ENCODE measurements around the gene KCTD12.
A peak's percentile ranks its signal among the peaks of the same experiment; 100 is the strongest.
"Not testable (repeated sequence)": the region's sequence is repeated elsewhere in the genome, so short reads cannot be mapped to it uniquely, and the experiment has no call there.

KCTD12 gene
- total RNA-seq = 12.9 to 25.7 (median 17.0) reads per million in 3 experiments

- DNase-seq = peak; percentile 68
Observed at GRCh38 chr13:76886292-76887075, at the start of gene KCTD12. Gene KCTD12, minus strand, starts transcription at chr13:76886405. Its CDS starts 257 bp downstream, at chr13:76886148.

- DNase-seq = no peak
Observed at GRCh38 chr13:76934671-76935070, 48.5 kb upstream of the KCTD12 start.

- no peak for DNase-seq
Observed at GRCh38 chr13:76932076-76932475, 45.9 kb upstream of the KCTD12 start.

GRCh38 chr13:76929851-76930374 is 43.7 kb upstream of the KCTD12 start:
- no peak for DNase-seq

GRCh38 chr13:76929320-76929719 is 43.1 kb upstream of the KCTD12 start:
- no peak for DNase-seq

GRCh38 chr13:76928456-76928855 is 42.3 kb upstream of the KCTD12 start:
- no peak for DNase-seq

- DNase-seq = no peak
Observed at GRCh38 chr13:76927955-76928354, 41.8 kb upstream of the KCTD12 start.

GRCh38 chr13:76925115-76925514 is 38.9 kb upstream of the KCTD12 start:
- no peak for DNase-seq

GRCh38 chr13:76921516-76921915 is 35.3 kb upstream of the KCTD12 start:
- DNase-seq = no peak

GRCh38 chr13:76917755-76918481 is 31.7 kb upstream of the KCTD12 start:
- not testable (repeated sequence) for DNase-seq

- DNase-seq = no peak
Observed at GRCh38 chr13:76917095-76917494, 30.9 kb upstream of the KCTD12 start.

- DNase-seq = no peak
Observed at GRCh38 chr13:76913898-76914297, 27.7 kb upstream of the KCTD12 start.

- DNase-seq = no peak
Observed at GRCh38 chr13:76912476-76912875, 26.3 kb upstream of the KCTD12 start.

GRCh38 chr13:76904507-76904906 is 18.3 kb upstream of the KCTD12 start:
- no peak for DNase-seq

GRCh38 chr13:76903544-76904162 is 17.4 kb upstream of the KCTD12 start:
- peak; percentile 60 for DNase-seq

- not testable (repeated sequence) for DNase-seq
Observed at GRCh38 chr13:76899066-76899465, 12.9 kb upstream of the KCTD12 start.

GRCh38 chr13:76897171-76897570 is 11.0 kb upstream of the KCTD12 start:
- not testable (repeated sequence) for DNase-seq

GRCh38 chr13:76894401-76895110 is 8.4 kb upstream of the KCTD12 start:
- DNase-seq = no peak

GRCh38 chr13:76892488-76892887 is 6.3 kb upstream of the KCTD12 start:
- no peak for DNase-seq

GRCh38 chr13:76890021-76890420 is 3.8 kb upstream of the KCTD12 start:
- DNase-seq = no peak

- DNase-seq = no peak
Observed at GRCh38 chr13:76889254-76889653, 3.0 kb upstream of the KCTD12 start.

GRCh38 chr13:76888421-76888820 is 2.2 kb upstream of the KCTD12 start:
- DNase-seq = no peak

All from central memory CD4-positive, alpha-beta T cell (primary cell).